NOMO-1 treated with dmso at 0.1 percent for 144 hours (cell line): ENCODE data around the gene NUP153.
"Not testable (repeated sequence)": the region's sequence is repeated elsewhere in the genome, so short reads cannot be mapped to it uniquely, and the experiment has no call there.

Source experiments
- DNase-seq: peaks from one replicate; lab custom pipeline; 2025; ENCODE audit not compliant: unreplicated experiment; lab: John Stamatoyannopoulos, UW

The NUP153 gene

DNA sequence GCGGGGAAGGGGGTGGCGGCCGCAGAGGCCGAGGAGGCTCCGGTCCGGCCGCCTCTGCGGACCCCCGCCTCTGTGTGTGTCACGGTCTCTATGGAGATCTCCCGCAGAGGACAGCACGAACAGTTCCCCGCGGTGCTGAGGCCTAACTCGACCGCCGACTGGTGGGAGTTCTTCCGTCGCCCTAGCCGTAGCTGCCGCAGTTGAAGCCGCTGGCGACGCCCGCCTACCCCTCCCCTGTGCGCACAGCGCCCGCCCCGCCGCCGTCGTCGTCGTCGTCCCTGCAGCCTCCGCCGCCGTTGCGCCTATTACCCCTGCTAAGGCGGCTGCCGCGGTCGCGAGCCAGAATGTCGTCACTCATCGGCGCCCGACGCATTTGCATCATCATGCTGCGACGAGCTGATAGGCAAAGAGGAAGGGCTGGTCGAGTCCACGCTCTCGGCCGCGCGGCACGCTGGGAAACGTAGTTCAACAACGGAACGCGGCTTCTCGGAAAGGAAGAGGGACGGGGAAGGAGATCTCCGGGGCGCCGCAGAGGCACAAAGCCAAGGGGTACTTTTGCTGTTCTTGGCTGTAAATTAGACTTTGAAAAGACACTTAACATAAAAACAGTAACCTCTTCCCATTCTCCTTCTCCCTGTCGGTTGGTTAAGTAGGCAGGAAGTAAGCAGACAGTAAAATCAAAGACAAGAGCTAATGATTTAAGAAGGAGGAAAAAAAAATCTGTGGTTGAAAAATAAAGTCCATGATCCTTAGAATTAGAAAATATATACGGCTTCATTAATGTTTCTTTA lies at the start of gene NUP153:
TSS of gene NUP153 (minus strand) at position 346 of the 791 bp plus-strand sequence. CDS start 538 bp downstream, outside the sequence.
- DNase-seq: peak; percentile 93

DNA sequence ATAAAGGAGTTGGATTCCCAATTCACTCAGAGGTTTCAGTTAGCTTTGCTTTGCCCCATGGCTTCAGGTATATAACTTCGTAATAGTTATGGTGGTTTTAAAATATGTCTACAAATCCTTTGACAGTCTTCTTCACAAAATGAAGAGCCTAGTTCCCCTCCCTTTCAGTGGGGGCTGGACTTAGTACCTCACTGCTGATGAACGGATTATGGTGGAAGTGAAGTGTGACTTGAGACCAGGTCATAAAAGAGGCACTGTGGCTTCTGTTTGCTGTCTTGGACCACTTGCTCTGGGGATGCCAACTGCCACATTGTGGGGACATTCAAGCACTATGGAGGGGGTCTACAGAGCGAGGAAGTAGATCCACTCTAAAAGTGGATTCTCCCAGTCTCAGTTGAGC lies 47.5 kb upstream of the NUP153 start:
- DNase-seq: no peak

DNA sequence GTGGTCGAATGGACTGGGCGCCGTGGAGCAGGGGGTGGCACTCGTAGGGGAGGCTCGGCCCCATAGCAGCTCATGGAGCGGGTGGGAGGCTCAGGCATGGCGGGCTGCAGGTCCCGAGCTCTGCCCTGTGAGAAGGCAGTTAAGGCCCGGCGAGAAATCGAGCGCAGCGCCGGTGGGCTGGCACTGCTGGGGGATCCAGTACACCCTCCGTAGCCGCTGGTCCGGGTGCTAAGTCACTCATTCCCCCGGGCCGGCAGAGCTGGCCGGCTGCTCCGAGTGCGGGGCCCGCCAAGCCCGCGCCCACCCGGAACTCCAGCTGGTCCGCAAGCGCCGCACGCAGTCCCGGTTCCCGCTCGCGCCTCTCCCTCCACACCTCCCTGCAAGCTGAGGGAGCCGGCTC lies 38.6 kb upstream of the NUP153 start:
- not testable (repeated sequence) for DNase-seq

DNA sequence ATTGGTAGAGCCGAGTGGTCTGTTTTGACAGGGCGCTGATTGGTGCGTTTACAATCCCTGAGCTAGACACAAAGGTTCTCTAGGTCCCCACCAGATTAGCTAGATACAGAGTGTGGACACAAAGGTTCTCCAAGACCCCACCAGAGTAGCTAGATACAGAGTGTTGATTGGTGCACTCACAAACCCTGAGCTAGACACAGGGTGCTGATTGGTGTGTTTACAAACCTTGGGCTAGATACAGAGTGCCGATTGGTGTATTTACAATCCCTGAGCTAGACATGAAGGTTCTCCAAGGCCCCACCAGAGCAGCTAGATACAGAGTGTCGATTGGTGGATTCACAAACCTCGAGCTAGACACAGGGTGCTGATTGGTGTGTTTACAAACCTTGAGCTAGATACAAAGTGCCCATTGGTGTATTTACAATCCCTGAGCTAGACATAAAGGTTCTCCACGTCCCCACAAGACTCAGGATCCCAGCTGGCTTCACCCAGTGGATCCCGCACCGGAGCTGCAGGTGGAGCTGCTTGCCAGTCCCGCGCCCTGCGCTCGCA lies 38.1 kb upstream of the NUP153 start:
- not testable (repeated sequence) for DNase-seq

DNA sequence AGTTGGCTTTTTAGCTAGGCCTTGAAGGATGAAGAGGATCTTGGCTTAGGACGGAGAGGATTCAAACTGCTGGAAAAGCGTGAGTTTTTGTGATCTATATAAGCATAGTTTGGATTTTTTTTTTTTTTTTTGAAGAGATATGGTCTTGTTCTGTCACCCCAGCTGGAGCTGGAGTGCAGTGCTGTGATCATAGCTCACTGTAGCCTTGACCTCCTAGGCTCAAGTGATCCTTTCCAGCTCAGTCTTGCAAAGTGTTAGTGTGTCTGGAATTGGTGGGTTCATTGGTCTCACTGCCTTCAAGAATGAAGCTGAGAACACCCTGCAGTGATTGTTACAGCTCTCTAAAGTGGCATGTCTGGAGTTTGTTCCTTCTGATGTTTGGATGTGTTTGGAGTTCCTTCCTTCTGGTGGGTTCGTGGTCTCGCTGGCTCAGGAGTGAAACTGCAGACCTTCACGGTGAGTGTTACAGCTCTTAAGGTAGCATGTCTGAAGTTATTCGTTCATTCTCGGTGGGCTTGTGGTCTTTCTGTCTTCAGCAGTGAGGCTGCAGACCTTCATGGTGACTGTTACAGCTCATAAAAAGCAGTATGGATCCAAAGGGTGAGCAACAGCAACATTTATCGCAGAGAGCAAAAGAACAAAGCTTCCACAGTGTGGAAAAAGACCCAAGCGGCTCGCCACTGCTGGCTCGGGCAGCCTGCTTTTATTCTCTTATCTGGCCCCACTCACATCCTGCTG lies 37.5 kb upstream of the NUP153 start:
- no peak for DNase-seq

DNA sequence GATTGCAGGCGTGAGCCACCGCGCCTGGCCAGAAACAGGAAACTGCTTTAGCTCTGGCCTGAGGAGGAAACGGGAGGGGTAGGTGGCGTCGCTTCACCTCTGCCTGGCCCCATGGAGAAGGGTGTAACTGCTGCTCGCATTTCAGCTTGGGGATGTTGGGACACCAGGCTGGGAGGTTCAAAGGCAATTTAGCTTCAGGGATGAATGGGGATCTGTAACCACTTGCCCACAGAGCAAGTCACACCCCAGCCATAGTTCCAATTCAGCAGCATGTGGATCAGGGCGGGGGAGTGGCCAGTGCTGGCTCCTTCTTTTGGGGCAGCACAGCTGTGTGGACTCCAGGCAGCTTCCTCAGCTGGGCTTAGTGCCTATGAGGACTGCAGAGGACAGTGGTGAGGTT lies 34.8 kb upstream of the NUP153 start:
- no peak for DNase-seq

DNA sequence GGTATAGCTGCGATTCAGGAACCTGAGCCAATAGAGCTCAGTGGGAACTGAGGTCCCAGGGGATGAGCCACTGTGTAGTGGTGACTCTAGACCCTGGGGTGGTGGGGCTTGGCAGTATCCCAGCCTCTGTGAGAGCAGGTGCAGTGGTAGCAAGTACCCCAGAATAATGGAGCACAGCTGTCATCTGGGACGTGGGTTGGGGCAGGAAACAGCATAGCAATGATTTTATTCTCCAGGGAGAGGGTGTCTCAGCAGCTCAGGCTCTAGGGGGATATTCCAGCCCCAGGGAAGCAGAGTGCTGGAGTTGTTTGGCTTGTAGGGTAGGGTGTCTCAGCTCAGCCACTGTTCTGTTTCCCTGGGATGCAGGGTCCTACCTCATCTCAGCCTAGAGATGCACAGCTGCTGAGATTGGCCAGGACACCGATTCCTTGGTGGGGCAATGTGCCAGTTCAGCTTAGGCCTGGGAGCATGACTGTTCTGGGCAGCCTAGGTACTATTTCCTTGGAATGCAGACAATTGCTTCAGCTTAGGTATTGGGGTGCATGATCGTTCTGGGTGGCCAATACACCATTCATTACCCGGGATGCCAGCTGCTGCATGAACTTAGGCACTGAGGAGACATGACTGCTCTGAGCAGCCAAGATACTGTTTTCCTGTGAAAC lies 34.0 kb upstream of the NUP153 start:
- no peak for DNase-seq

DNA sequence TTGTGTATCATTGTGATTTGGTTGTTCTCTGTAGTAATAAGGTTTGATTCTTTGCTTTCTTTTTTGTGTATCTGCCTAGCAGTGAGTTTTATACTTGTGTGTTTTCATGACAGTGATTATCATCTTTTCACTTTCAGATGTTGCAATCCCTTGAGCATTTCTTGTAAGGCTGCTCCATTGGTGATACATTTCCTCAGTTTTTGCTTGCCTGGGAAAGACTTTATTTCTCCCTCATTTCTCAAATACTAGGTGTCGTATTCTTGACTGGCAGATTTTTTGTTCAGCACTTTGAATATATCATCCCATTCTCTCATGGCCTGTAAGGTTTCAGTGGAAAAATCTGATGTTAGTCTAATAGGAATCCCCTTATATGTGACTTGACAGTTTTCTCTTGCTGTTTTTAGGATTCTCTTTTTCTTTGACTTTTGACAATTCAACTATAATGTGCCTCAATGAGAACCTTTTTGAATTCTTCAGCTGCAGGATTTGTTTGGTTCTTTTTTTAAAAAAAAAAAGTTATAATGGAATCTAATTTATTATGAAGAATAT lies 31.1 kb upstream of the NUP153 start:
- no peak for DNase-seq

DNA sequence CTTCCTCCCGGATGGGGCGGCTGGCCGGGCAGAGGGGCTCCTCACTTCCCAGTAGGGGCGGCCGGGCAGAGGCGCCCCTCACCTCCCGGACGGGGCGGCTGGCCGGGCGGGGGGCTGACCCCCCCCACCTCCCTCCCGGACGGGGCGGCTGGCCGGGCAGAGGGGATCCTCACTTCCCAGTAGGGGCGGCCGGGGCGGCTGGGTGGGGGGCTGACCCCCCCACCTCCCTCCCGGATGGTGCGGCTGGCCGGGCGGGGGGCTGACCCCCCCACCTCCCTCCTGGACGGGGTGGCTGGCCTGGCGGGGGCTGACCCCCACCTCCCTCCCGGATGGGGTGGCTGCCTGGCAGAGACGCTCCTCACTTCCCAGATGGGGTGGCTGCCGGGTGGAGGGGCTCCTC lies 28.6 kb upstream of the NUP153 start:
- not testable (repeated sequence) for DNase-seq

DNA sequence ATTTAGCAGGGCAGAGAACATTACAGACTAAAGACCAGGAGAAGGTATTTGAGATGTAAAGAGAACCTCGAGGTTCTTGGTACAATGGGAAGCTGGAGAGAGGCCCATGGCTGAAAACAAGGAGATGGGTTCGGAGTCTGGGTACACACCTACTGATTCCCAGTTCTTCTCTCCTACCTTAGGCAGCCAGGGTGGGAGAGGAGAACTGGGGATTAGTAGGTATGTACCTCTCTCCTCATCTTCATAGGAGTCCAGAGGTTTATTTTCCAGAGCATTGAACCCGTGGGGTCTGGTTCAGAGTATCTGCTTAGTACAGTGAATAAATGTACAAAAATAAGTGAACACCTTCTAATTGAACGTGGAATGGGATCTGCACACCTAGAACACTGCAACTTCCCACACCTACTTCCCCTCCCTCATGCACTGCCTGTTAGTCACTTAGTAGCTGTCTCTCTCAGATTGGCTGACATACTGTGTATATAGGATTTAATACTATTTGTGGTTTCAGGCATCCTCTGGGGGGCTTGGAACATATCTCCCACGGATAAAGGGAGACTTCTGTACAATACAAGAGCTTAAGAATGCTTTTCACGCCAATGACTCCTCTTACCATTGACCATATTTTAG lies 23.5 kb upstream of the NUP153 start:
- no peak for DNase-seq

DNA sequence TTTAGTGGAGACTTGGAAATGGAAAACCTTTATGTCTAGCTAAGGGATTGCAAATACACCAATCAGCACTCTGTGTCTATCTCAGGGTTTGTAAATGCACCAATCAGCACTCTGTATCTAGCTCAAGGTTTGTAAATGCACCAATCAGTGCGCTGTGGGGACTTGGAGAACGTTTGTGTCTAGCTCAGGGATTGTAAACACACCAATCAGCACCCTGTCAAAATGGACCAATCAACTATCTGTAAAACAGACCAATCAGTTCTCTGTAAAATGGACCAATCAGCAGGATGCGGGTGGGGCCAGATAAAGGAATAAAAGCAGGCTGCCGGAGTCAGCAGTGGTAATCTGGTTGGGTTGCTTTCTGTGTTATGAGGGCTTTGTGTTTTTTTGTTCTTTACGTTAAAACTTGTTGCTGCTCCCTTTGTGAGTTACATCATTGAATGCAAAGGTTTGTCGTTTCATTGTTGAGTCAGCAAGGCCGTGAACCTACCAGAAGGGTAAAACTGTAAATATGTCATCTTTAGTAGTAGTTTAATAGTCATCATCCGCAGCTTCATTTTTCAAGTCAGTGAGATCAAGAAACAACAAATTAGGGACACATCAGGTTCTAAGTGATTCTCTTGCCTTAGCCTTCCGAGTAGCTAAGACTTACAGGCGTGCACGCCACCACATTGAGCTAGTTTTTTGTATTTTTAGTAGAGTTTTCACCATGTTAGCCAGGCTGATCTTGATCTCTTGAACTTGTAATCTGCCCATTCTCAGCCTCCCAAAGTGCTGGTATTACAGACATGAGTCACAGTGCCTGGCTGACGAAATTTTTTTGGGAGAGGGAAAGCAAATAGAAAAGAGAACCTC lies 22.7 kb upstream of the NUP153 start:
- DNase-seq: no peak

DNA sequence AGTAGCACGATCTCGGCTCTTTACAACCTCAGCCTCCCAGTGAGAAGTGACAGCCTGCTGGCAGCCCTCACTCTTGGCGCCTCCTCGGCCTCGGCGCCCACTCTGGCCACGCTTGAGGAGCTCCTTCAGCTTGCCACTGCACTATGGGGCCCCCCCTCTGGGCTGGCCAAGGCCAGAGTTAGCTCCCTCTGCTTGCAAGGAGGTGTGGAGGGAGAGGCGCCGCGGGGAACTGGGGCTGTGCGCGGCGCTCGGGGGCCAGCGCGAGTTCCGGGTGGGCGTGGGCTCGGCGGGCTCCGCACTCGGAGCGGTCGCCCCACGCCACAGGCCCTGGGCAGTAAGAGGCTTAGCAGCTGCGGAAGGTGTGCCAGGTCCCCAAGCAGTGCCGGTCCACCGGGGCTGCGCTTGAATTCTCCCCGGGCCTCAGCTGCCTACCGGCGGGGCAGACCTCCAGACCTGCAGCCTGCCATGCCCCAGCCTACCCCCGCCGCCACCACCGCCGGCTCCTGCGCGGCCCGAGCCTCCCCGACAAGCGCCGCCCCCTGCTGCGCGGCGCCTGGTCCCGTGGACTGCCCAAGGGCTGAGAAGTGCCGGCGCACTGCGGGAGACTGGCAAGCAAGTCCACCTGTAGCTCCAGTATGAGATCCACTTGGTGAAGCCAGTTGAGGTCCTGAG lies 22.0 kb upstream of the NUP153 start:
- DNase-seq: no peak

DNA sequence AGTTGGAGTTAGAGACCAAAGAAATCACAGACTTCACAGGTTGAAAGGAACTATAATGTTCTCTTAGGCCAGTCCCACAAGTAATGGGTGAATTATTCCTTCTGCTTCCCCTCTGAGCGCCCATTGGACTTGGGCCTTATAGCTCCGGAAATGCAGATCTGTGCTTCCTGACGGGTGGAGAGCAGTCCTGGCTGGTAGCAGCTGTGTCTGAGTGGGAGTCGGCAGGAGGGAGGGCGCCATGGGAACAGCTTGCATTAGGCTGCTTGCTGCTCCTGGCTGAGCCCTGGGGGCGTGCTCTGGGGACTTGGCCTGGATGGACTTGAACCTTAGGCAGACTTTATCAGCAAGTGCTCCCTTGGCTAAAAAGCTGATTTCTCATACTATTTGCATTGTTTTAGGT lies 18.4 kb upstream of the NUP153 start:
- no peak for DNase-seq

DNA sequence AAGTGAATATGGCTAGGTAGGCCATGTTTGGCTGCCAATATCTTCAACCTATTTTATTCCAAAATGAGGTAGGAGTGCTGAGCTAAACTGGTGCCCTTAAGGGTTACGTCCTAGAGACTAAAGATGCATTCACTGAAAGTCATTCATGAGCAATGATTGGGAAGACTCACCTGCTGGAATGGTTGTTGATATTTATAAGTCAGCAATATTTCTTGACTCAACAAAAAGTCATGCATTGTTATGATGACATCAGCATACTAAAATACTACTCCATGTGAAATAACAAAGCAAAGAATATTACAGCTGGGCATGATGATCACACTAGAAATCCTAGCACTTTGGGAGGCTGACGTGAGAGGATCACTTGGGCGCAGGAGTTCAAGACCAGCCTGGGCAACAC lies 17.6 kb upstream of the NUP153 start:
- DNase-seq: no peak

DNA sequence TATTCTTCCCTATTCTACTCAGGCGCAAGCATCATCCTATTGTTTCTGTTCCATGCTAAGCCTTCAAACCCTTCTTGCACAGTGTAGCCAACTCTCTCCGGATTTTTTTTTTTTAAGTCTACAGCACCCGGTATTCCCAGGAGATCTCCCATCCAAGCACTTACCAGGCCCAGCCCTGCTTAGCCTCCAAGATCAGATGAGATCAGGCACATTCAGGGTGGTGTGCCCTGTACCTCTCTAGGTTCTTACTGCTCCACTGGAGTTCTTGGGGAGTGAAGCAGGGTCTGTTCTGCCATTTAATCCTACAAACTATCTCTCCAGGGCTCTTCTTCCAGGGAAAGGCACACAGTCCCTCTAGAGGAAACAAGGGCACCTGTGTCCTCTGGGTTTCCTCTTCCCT lies 14.9 kb upstream of the NUP153 start:
- no peak for DNase-seq

DNA sequence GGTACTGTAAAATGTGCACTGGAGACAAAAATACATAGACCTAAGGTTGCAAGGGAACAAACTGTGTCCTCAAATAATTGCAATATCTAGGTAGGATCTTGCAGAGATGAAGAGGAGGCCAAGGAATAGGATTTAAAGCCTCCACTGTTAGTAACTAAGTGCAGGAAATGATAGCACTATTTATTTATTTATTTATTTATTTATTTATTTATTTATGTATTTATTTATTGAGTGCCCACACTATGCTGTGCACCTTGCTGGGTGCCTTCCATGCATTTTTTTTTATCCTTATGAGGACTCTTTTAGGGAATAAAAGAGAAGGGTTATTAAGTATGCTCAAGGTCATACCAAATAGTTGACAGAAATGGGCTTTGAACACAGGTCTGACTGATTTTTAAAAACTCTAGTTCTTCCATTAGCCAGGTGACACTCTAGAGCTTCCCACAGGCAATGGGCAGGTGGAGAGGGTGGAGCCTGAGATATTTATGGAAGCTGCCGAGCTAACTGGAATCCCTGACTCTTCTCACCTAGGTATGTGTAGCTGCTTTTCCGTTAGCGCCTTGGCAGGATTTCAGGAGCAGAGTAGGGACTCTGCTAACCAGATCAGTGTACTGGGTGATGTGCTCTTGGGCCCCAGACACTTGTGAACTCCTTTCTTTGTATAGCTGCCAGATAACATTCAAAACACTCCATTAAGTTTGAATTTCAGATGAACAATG lies 12.8 kb upstream of the NUP153 start:
- DNase-seq: no peak

DNA sequence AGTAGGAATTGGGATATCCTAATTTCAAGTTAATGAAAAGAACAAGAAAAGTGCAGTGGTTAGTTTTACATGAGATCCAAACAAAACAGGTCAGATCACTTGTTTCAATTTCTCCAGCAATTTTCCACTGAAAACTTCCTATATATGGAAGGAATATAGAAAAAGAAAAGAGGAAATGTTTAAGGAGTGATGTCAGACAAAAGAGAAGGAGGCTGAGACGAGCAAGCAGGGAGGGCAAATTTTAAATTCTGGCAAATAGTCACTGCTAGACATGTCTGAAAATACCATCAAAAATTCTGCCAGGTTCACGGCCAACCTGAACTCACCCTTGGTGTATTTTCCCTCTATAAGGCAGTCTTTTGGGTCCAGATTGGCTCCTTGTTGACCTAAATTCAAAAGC lies 9.5 kb upstream of the NUP153 start:
- no peak for DNase-seq

DNA sequence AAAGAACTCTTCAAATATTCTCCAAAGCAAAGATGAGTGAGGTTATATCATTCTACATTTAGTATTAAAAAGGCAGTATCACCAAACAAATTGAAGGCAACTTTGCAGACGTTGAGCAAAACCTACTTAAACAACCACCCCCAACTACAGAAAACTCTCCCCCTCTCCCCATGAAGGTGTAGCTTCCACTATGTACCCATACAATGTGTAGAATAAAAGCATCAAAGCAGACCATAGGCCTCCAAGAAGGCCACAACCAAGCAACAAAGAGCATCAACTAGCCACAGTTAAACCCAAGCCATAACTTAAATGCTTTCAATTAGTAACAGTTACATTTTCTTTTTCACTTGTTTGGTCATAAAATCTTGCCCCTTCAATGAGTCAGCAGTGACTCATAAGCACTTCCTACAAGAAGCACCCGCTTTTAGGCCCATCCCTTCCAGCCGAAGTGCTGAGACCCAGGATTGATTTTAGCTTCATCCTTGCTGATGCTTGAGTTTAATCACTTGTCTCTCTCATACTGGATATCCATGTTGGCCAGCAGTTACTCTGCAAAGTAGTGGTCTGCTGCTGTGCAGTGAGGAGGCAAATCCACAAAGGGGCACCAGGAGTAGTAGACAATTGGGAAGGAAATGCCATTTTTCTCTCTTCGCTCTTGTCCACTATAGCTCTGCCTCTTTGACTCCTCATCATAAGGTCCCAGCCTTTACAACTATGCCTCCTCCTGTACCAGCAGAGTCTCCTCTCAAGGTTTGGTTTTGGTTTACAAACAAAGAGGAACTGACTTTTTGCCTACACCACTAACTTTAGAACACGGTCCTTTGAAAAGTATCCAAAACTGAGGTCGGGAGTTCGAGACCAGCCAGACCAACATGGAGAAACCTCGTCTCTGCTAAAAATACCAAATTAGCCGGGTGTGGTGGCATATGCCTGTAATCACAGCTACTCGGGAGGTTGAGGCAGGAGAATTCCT lies 8.4 kb upstream of the NUP153 start:
- peak; percentile 64 for DNase-seq
